ENCODE measurements around the gene CFP.

CFP gene

GRCh38 chrX:47573341-47574075 is 56.2 kb downstream of the CFP start:
- no peak for DNase-seq

All from NCI-H2029 (cell line).